VCaP (cell line): ENCODE results near the gene MILR1.

Source experiments
- H3K27ac ChIP-seq: fragments of 450-650 bp; 2 replicates; pipeline ENCODE4 v1.5.1; 2017
- TF ChIP-seq, protein P1 (sequence below): fragments of 450-650 bp; conservative IDR thresholded peaks from 2 replicates; pipeline ENCODE4 v1.5.1; 2017; ENCODE audit warnings: mild to moderate bottlenecking, moderate library complexity

Gene MILR1

DNA sequence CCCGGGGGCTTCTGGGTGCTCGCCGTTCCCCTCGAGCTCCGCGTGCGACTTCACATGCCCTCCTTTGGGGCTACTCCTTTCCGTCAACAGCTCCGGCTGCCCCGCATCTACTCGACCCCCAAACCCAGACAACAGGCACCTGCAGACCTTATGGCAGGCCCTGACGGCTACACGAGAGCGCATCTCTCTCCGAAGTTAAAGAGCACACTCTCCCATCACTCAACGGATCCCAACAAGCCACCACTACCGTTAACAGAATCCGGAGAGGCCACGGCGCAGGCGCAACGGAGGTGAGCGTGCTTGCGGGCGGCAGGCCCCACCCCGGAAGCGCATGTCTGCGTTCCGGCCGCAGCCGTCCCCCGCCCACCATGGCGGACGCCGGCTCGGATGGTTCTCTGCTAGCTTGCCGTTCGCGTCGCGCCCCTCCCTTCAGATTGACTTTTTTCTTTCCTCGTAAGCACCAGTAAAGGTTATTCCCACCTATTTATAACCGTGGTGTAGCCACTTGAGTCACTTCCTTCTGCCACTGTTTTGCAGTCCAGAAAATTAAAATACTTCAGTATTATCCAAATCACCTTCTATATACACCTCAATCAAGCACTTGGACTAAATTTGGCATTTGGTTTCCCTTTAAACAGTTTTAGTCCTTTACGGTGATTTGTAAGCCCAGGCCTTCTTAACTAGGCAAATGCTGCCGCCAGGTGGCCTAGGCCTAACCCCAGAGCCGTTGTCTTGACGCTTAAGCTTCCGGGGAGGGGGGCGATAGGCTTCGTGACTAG, 48.1 kb downstream of the MILR1 start, which contains the start of gene POLG2:
Gene POLG2, minus strand, starts transcription at position 269 of the 779 bp plus-strand sequence. Its CDS starts 86 bp downstream, at position 183.
- H3K27ac ChIP-seq: peak within 1 kb of the TSS; percentile 75
- TF ChIP-seq, protein P1, sequence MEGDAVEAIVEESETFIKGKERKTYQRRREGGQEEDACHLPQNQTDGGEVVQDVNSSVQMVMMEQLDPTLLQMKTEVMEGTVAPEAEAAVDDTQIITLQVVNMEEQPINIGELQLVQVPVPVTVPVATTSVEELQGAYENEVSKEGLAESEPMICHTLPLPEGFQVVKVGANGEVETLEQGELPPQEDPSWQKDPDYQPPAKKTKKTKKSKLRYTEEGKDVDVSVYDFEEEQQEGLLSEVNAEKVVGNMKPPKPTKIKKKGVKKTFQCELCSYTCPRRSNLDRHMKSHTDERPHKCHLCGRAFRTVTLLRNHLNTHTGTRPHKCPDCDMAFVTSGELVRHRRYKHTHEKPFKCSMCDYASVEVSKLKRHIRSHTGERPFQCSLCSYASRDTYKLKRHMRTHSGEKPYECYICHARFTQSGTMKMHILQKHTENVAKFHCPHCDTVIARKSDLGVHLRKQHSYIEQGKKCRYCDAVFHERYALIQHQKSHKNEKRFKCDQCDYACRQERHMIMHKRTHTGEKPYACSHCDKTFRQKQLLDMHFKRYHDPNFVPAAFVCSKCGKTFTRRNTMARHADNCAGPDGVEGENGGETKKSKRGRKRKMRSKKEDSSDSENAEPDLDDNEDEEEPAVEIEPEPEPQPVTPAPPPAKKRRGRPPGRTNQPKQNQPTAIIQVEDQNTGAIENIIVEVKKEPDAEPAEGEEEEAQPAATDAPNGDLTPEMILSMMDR: peak; percentile 55

DNA sequence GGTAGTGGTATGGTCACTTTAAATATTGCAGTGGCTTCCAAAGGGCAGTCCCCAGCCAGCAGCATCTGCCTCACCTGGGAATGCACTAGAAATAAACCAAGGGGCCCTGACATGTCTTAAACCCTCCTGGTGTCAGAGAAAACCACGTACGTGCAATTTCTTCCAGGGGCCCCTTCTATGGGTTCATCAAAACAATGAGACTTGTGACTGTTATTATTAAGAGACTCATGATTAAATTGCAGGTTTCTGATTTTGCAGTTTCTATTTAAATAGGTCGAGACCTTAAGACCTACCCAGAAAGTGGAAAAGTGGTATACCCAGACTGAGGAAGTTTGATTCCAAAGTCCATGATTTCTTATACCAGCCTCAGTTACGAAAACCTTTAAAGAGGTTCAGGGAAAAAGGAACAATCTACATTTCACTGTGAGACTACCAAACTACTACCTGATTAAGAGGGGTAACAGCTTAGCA, 48.7 kb downstream of the MILR1 start:
- TF ChIP-seq, protein P1: no peak
- peak overlapping the region; percentile 75 for H3K27ac ChIP-seq

DNA sequence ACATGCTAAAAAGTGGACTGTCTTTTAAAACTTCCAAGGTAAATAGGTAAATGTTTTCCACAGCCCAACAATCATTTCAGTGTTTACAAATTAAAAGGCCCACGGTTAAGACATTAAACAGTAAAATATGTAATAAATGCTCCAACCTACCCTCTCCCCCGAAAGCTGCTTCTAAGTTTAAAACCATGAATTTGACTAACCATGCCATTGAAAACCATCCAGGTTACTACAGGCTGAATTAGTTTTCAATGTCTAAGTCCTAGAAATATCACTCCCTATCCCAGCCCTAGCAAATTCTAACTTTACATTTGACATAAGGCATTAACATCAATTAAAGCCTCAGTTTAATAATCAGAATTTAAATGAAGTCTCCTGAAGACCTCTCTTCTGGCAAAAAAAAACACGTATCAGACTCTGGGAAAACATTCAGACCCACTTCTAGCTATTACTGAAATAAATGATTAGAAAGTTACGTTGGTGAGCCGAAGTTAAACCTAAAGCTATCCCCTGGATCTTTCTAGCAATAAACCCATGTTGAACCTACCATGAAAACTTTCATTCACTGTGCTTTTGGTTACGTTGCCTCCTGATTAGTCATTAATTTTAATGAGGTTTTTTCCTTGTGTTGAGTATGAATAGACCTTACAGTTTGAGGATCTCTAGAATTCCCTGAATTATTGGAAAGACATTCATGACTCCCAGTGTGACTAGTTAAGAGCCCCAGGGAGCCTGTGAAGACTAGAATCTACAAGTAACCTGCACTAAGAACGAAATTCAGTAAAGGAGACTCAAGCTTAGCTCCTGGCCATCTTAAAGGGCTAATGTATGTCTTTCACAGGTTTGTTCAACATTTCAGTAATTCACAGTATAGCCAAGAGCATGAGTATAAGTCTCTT, 49.6 kb downstream of the MILR1 start:
- peak overlapping the region; percentile 75; the same call in 1 of the 2 replicates for H3K27ac ChIP-seq

DNA sequence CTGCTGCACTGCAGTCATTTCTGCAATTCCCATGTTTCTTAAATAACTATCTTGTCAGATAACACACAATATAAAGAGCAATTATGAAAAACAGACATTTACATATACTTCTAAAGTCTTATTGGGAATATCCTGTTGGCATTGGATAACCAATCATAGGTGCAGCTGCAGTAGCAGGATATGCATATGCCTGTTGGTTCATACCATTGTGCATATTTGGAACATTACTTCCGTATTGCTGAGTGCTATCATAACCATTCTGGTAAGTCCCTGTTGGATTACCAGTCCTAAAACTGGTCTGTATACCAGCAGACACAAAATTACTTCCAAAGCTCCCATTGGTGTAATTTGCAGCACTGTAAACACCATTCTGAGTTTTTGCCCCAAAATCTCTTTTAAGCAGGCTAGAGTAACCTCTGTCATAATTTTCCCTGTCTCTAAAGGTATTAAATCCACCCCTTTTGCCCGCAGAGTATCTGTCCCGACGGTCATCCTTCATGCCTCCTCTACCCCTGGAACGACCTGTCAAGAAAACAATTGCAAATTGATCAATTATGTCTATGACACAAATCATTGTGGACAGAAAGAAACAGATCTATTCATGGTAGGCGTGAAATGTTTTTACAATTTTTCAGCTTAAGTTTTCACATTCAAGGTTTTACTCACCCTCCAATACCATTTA, 51.0 kb downstream of the MILR1 start:
- TF ChIP-seq, protein P1: no peak

More for the DNA sequence above, 49.6 kb downstream of the MILR1 start:
- TF ChIP-seq, protein P1: no peak

DNA sequence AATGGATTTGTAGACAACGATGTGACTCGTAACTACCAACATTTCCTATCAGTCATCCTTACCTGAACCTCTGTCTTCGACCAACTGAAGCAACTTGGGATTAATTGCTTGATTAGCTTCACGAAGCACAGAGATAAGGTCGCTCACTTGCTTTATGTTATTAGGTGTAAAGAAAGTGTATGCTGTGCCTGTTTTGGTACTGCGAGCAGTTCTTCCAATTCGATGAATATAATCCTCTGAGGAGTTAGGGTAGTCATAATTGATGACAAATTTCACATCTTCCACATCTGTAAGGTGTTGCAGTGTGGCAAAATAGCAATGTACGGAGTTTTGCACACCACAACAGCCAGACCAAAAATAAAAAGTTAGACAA, 51.6 kb downstream of the MILR1 start:
- no peak overlapping the region; the same call in 1 of the 2 replicates for H3K27ac ChIP-seq
- TF ChIP-seq, protein P1: no peak

More for the DNA sequence above, 51.0 kb downstream of the MILR1 start:
- peak overlapping the region; percentile 75; the same call in 1 of the 2 replicates for H3K27ac ChIP-seq

DNA sequence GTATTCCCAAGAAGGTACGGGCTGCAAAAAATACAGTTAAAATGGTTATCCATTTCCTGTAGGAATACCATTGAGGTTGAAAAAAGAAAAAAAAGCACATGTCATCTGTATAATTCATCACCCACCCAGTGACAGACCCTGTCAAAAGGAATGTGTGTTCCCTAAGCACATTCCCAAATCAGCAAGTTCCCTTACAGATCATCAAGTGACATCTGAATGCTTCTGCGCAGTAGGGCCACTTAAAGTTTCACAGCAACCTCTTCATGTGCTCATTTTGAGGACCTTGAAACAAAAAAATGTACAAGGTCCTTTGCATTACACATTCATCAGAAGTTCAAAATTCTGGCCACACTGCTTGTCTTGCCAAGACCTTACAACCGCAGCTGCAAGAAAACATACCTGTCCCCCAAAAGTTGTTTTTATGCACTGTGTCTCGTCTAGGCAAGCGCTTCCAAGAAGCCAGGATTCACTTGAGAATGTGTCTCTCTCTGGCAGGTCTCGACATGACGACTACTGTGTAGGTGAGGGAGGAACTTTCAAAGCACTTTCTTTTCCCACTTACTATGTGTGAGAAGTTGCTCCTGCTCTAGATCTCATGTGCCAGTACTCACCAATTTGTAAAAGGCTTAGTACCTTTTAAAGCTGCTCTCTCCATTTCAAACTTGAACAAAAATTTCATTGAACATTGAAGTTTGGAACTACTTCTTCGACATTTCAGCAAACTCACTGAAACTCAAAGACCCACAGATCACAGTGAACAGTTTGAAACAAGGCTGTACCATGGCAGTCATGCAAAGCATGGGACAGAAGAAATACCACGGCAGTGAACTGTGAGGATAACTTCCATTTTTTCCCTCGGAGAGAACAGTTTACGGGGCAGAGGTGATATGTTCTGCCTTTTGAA, 52.2 kb downstream of the MILR1 start:
- no peak overlapping the region; the same call in 1 of the 2 replicates for H3K27ac ChIP-seq
- TF ChIP-seq, protein P1: no peak
